ENCODE measurements around the gene RIPK4.

- TF ChIP-seq POLR2AphosphoS5 (IDR thresholded peaks at IDR 0.05; ENCODE audit: low read depth, low read length), result no peak
- no peak for TF ChIP-seq POLR2A (IDR thresholded peaks at IDR 0.05; ENCODE audit: low read depth, low read length)
- TF ChIP-seq POU2F2 (IDR thresholded peaks at IDR 0.05; ENCODE audit: low read depth, low read length), result no peak
- no peak for TF ChIP-seq PAX5 (IDR thresholded peaks at IDR 0.05; ENCODE audit: insufficient read depth, low read length, severe bottlenecking)
Measured at GRCh38 chr21:41765973-41766882, 624 bp downstream of the RIPK4 start.
